Suprapubic skin (tissue), 3 donors: Measurements from ENCODE around the gene GIGYF1.

Source experiments
- CTCF ChIP-seq, 2 donors: fragments of 200-600 bp in 1 of 2; fragments of 450-650 bp in 1 of 2; sonication (generic) in 1 of 2; IDR thresholded peaks; one replicate each; pipeline ENCODE4 v1.5.1; 2016 to 2019; ENCODE audit warnings: antibody characterized with exemption in 2 of 2, mild to moderate bottlenecking in 1 of 2, moderate library complexity in 1 of 2
- POLR2A ChIP-seq, 2 donors: fragments of 450-650 bp; IDR thresholded peaks; one replicate each; pipeline ENCODE4 v1.6.1; 2017; ENCODE audit warnings: antibody characterized with exemption in 2 of 2, mild to moderate bottlenecking in 2 of 2, moderate library complexity in 2 of 2

GRCh38 chr7:100699018-100699417, 5.0 kb upstream of the GIGYF1 start:
- TF ChIP-seq CTCF (IDR thresholded peaks at IDR 0.05), result no peak
- no peak for TF ChIP-seq POLR2A (IDR thresholded peaks at IDR 0.05)
